ENCODE measurements around the gene CDK5RAP3. TPM values are rescaled to one million over a fixed set of nuclear protein-coding genes. Genes with fewer than 3 reads are reported as not detected.
A peak's percentile ranks its signal among the peaks of the same experiment; 100 is the strongest.

CDK5RAP3 gene
- polyA plus RNA-seq, 2 of the 4 experiments (the other 2 are of a cell fraction): 124 to 165 TPM

DNA sequence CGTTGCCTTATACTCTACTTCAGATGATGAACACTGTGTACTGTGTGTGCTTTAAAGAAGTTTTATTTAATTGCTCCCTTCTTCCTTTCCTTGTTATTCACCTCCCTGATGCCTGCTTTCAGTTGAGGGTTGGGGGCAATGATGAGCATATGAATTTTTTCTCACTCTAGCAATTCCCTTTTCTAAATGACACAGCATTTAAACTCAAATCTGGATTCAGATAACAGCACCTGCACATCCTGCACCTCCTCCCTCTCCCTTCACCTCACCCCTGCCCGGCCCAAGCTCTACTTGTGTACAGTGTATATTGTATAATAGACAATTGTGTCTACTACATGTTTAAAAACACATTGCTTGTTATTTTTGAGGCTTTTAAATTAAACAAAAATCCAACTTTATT, 42.5 kb upstream of the CDK5RAP3 start (continued):
- TF ChIP-seq EP300 (IDR thresholded peaks at IDR 0.05): no peak
- TF ChIP-seq MYC (IDR thresholded peaks at IDR 0.05; ENCODE audit: borderline replicate concordance, low read length): no peak
- TF ChIP-seq, protein P1, sequence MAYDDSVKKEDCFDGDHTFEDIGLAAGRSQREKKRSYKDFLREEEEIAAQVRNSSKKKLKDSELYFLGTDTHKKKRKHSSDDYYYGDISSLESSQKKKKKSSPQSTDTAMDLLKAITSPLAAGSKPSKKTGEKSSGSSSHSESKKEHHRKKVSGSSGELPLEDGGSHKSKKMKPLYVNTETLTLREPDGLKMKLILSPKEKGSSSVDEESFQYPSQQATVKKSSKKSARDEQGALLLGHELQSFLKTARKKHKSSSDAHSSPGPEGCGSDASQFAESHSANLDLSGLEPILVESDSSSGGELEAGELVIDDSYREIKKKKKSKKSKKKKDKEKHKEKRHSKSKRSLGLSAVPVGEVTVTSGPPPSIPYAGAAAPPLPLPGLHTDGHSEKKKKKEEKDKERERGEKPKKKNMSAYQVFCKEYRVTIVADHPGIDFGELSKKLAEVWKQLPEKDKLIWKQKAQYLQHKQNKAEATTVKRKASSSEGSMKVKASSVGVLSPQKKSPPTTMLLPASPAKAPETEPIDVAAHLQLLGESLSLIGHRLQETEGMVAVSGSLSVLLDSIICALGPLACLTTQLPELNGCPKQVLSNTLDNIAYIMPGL (CRISPR knock-in tag; IDR thresholded peaks at IDR 0.05; ENCODE audit: borderline replicate concordance): no peak
- TF ChIP-seq, protein P2, sequence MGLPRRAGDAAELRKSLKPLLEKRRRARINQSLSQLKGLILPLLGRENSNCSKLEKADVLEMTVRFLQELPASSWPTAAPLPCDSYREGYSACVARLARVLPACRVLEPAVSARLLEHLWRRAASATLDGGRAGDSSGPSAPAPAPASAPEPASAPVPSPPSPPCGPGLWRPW (IDR thresholded peaks at IDR 0.05): no peak
- TF ChIP-seq EHF (CRISPR knock-in tag; IDR thresholded peaks at IDR 0.05): no peak

DNA sequence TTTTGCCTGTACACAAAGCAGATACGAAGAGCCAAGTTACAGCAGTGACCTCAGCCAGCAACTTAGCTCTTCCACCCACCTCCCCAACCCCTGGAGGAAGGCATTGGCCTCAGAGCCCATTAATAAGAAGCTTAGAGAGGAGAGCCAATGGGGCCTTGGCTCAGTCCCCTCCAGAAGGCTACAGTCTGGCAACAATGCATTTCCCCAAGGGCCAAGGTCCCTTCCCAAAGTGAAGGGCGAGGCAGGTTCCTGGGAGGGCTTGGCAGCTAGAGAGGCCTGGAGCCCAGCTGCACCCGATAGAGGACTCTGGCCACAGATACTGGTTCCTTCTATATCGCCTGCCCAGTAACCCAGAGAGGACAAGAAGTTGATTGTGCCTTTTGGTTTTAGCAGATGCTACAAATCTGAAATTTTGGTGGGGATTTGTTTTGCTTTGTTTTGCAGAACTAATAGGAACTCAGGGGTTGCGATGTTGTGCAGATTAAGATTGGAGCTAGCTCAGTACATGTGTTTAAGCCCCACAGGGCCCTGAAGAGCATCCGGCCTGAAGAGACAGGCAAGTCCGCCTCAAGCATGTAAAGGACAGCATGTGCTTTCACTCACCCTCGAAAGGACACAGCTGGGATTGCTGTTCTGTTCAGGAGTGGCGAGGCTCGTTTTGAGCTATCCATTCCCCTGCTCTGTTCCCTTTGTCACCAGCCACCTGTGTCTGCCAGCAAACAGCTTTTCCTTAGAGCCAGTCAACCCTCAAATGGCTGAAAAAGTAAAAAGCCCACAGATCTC, 41.5 kb upstream of the CDK5RAP3 start:
- POLR2A ChIA-PET: interaction anchor here (1.2 to 1.6 kb wide), 2 partner anchors 12 to 98 kb away, joined by 4 to 13 read pairs; partner anchors contain the start of genes LRRC46, MRPL10 and PNPO
- TF ChIP-seq, protein P3, sequence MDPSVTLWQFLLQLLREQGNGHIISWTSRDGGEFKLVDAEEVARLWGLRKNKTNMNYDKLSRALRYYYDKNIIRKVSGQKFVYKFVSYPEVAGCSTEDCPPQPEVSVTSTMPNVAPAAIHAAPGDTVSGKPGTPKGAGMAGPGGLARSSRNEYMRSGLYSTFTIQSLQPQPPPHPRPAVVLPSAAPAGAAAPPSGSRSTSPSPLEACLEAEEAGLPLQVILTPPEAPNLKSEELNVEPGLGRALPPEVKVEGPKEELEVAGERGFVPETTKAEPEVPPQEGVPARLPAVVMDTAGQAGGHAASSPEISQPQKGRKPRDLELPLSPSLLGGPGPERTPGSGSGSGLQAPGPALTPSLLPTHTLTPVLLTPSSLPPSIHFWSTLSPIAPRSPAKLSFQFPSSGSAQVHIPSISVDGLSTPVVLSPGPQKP (IDR thresholded peaks at IDR 0.05; ENCODE audit: low read depth, low read length): no peak
- TF ChIP-seq CHD2 (IDR thresholded peaks at IDR 0.05; ENCODE audit: low read length, partially characterized antibody) (no peak), MYC (IDR thresholded peaks at IDR 0.05; ENCODE audit: borderline replicate concordance, low read length) (no peak), GATA3 (IDR thresholded peaks at IDR 0.05; ENCODE audit: borderline replicate concordance) (no peak), HDAC2 (IDR thresholded peaks at IDR 0.05) (no peak), PHF8 (IDR thresholded peaks at IDR 0.05; ENCODE audit: borderline replicate concordance, low read depth) (no peak)
- TF ChIP-seq, protein P4, sequence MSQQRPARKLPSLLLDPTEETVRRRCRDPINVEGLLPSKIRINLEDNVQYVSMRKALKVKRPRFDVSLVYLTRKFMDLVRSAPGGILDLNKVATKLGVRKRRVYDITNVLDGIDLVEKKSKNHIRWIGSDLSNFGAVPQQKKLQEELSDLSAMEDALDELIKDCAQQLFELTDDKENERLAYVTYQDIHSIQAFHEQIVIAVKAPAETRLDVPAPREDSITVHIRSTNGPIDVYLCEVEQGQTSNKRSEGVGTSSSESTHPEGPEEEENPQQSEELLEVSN (IDR thresholded peaks at IDR 0.05; ENCODE audit: borderline replicate concordance, low read depth): no peak
- H3K4me3 ChIP-seq: no peak overlapping the region
- H3K4me1 ChIP-seq: peaks cover 2% of the 10 kb centered on the region; the same call in 1 of the 3 replicates
- H3K27ac ChIP-seq: peak overlapping the region in 1 of 2 experiments; percentile 4; a peak in 1 of 6 replicates
- DNase-seq (ENCODE audit: low read depth in 1 of 2, low spot score in 1 of 2) (no peak), ATAC-seq (no peak; a peak in 1 of 6 replicates), FAIRE-seq (no peak)
- 79% methylated on average over 10 of the region's 10 CpGs for WGBS (ENCODE audit: missing lambda C conversion rate)
- no peaks in the 10 kb centered on the region for H3K9me3 ChIP-seq
- H3K4me2 ChIP-seq: no peak overlapping the region
- CTCF ChIA-PET: interaction anchor here (1.1 to 21.7 kb wide), 11 partner anchors 8 to 89 kb away, joined by 3 to 320 read pairs (median 4); partner anchors contain the start of genes CDK5RAP3 and PNPO

DNA sequence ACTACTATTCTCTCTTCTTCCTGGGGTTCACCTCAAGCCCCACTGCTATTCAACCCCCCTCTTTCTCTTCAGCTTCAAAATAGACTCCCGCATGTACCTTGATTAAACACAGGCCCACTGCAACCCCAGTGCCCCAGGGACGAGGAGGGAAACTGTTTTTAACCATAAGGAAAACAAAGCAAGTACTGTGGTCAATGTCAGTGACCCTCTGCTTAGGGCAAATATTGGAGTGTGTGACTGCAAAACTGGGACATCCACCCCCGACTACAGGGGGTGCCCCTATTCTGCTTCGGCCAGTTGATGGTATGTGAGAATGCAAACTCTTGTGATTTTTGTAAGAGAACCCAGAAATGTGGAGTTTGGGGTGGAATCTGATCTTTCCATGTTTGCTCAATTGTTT, 39.1 kb upstream of the CDK5RAP3 start:
- Histone ChIP-seq H3K27ac (no peak overlapping the region), H3K4me3 (no peak overlapping the region), H3K4me2 (no peak overlapping the region), H3K4me1 (peaks cover 19% of the 10 kb centered on the region), H3K9me3 (no peaks in the 10 kb centered on the region)
- no peak for DNase-seq (ENCODE audit: low read depth in 1 of 2, low spot score in 1 of 2)
- 77% methylated on average over 4 of the region's 4 CpGs for WGBS (ENCODE audit: missing lambda C conversion rate)
- no peak for ATAC-seq
- CTCF ChIA-PET: interaction anchor here (0.6 to 21.7 kb wide), 11 partner anchors 9 to 216 kb away, joined by 3 to 320 read pairs (median 5); partner anchors contain the start of genes PNPO and SCRN2
- TF ChIP-seq RFX5 (IDR thresholded peaks at IDR 0.05): no peak
- TF ChIP-seq, protein P5, sequence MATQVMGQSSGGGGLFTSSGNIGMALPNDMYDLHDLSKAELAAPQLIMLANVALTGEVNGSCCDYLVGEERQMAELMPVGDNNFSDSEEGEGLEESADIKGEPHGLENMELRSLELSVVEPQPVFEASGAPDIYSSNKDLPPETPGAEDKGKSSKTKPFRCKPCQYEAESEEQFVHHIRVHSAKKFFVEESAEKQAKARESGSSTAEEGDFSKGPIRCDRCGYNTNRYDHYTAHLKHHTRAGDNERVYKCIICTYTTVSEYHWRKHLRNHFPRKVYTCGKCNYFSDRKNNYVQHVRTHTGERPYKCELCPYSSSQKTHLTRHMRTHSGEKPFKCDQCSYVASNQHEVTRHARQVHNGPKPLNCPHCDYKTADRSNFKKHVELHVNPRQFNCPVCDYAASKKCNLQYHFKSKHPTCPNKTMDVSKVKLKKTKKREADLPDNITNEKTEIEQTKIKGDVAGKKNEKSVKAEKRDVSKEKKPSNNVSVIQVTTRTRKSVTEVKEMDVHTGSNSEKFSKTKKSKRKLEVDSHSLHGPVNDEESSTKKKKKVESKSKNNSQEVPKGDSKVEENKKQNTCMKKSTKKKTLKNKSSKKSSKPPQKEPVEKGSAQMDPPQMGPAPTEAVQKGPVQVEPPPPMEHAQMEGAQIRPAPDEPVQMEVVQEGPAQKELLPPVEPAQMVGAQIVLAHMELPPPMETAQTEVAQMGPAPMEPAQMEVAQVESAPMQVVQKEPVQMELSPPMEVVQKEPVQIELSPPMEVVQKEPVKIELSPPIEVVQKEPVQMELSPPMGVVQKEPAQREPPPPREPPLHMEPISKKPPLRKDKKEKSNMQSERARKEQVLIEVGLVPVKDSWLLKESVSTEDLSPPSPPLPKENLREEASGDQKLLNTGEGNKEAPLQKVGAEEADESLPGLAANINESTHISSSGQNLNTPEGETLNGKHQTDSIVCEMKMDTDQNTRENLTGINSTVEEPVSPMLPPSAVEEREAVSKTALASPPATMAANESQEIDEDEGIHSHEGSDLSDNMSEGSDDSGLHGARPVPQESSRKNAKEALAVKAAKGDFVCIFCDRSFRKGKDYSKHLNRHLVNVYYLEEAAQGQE (IDR thresholded peaks at IDR 0.05): no peak
- TF ChIP-seq, protein P1 (CRISPR knock-in tag; IDR thresholded peaks at IDR 0.05; ENCODE audit: borderline replicate concordance): no peak
- no peak for TF ChIP-seq HOXB5 (CRISPR knock-in tag; IDR thresholded peaks at IDR 0.05)
- no peak for TF ChIP-seq KDM5A (IDR thresholded peaks at IDR 0.05)
- no peak for TF ChIP-seq BHLHE40 (IDR thresholded peaks at IDR 0.05; ENCODE audit: low read depth, low read length)
- no peak for TF ChIP-seq MAZ (IDR thresholded peaks at IDR 0.05; ENCODE audit: borderline replicate concordance, low read depth, low read length)
- TF ChIP-seq TP53 (CRISPR knock-in tag; IDR thresholded peaks at IDR 0.05): no peak
- no peak for TF ChIP-seq KDM1A (IDR thresholded peaks at IDR 0.05; ENCODE audit: low read depth)
- no peak for TF ChIP-seq NPAS2 (CRISPR knock-in tag; IDR thresholded peaks at IDR 0.05; ENCODE audit: borderline replicate concordance)
- no peak for TF ChIP-seq CBX2 (IDR thresholded peaks at IDR 0.05; ENCODE audit: borderline replicate concordance, low read depth)
- TF ChIP-seq, protein P6, sequence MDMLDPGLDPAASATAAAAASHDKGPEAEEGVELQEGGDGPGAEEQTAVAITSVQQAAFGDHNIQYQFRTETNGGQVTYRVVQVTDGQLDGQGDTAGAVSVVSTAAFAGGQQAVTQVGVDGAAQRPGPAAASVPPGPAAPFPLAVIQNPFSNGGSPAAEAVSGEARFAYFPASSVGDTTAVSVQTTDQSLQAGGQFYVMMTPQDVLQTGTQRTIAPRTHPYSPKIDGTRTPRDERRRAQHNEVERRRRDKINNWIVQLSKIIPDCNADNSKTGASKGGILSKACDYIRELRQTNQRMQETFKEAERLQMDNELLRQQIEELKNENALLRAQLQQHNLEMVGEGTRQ (IDR thresholded peaks at IDR 0.05): no peak
- no peak for FAIRE-seq
- POLR2A ChIA-PET: no interaction called here
